GM21423 (cell line): ENCODE results near the gene TUBA1C.
"Not testable (repeated sequence)": the region's sequence is repeated elsewhere in the genome, so short reads cannot be mapped to it uniquely, and the experiment has no call there.

Experiments
- ATAC-seq: cut with Tn5 transposase; IDR thresholded peaks from one replicate; pipeline ENCODE4 v1.9.1; 2021; ENCODE audit warnings: mild to moderate bottlenecking, moderate library complexity; ENCODE audit not compliant: unreplicated experiment

The TUBA1C gene

GRCh38 chr12:49282740-49283375 is 18.0 kb downstream of the TUBA1C start:
- not testable (repeated sequence) for ATAC-seq

- ATAC-seq: no peak
Observed at GRCh38 chr12:49283541-49284429, 18.9 kb downstream of the TUBA1C start.

- ATAC-seq: no peak
Observed at GRCh38 chr12:49284672-49285071, 19.8 kb downstream of the TUBA1C start.

GRCh38 chr12:49287876-49288275 is 23.0 kb downstream of the TUBA1C start:
- ATAC-seq: no peak

DNA sequence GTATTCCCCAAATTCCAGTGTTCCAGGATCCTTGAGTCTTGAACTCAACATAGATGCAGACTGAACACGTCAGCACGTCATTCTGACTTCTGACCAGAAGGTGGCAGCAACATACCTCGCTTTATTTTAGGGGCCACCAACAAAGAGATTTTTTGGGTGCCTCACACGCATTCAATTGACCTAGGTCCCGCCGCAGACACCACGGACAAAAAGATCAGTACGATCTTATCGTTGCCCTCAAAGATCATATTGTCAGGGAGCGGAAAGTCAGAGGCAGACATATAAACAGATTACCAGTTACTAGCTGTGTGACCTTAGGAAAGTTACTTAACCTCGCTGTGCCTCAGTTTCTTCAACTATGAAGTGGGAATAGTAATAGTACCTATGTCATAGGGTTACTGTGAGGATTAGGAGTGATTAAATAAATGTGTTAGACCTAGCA is 23.6 kb downstream of the TUBA1C start:
- ATAC-seq: no peak

- ATAC-seq: no peak
Observed at GRCh38 chr12:49288922-49289555, 24.2 kb downstream of the TUBA1C start.

- ATAC-seq: no peak
Observed at GRCh38 chr12:49292729-49293055, 27.8 kb downstream of the TUBA1C start.

DNA sequence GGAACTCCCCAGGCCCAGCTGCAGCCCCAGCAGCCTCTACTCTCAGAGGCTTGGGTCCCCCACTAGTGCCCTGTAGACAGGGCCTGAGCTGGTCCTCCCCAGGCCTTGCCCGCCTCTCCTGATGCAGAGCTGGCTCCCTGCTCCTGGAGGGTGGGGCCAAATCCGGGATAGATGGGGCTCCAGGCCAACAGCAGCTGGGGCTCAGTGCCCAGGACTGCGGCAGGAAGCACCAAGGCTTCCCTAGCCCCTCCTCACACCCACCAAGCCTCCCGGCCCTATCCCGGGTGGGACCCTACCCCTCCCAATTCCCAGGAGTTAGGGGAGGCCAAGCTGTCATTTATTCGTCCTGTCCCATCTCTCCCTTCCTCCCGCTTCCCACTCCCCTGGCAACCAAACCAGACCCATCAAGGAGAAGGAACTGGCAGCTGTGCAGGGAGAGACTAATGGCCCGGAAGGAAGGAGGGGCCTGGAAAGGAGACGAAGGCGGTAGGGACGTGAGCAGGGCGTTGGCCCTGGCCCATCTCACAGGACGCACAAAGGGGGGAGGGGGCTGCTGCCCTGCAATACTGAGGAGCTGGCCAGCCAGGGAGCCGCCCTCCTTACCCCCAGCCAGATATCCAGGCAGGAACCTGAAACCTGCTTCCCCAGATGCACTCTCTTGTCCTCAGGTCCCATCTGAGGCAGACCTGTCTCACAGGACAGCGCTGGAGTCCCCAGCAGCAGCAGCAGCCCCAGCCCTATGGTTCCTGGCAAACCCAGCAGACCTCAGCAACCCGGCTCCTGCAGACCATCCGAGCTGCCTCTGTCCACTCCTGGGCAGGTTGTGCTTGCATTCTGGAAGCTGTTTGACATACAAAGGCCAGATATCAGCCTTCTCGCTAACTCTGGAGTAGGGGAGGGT is 28.4 kb downstream of the TUBA1C start:
- no peak for ATAC-seq

DNA sequence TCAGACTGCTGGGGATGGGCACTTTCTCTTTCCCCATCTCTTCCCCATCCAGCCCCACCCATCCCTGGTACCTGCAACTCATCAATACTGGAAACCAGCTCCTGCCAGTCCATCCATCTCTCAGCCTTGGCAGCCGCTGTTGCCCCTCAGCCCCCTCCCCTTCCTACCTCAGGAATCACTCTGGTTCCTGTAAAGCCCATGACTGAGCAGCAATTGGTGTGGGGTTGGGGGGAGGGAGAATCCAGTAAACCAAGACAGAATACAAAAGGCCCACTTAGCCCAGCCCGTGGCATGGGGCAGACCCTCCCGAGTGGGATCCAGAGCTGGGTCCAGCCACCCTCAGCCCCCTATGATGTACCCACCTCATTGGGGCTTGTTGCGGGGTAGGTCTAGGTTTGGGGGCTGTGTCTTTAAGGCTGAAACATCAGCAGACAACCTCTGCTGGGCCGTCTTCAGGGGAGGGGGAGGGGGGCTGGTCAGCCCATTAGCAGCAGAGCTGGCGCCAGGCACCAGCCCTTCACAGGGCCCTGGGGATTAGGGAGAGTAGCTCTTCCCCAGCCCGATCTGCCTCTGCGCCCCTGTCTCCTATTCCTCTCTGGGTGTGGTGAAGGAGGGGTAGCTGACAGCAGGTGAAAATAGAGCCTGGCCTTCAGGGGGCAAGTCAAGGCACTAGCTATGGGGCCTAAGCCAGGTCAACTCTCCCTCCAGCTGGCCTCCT is 29.4 kb downstream of the TUBA1C start:
- no peak for ATAC-seq

- ATAC-seq: no peak
Observed at GRCh38 chr12:49294804-49295081, 29.9 kb downstream of the TUBA1C start.

DNA sequence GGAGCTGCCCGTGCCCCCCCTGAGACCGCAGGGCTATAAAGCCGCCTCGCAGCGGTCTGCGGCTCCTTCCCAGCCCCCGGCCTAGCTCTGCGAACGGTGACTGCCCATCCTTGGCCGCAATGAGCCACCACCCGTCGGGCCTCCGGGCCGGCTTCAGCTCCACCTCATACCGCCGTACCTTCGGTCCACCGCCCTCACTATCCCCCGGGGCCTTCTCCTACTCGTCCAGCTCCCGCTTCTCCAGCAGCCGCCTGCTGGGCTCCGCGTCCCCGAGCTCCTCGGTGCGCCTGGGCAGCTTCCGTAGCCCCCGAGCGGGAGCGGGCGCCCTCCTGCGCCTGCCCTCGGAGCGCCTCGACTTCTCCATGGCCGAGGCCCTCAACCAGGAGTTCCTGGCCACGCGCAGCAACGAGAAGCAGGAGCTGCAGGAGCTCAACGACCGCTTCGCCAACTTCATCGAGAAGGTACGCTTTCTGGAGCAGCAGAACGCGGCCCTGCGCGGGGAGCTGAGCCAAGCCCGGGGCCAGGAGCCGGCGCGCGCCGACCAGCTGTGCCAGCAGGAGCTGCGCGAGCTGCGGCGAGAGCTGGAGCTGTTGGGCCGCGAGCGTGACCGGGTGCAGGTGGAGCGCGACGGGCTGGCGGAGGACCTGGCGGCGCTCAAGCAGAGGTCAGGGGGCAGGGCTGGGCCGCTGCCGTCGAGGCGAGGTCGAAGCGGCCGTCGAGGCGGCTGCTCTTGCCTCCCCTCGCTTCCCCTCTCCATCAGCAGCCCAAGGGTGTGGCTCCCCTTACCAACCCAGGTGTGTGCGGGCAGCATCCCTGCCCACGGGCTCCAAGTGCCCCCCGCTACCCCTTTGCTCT is 30.4 kb downstream of the TUBA1C start, which contains the start of gene PRPH:
TSS of gene PRPH (plus strand) at position 66 of the 855 bp plus-strand sequence. CDS start at position 120, 54 bp downstream.
- ATAC-seq: no peak

GRCh38 chr12:49296034-49296835 is 31.4 kb downstream of the TUBA1C start:
- no peak for ATAC-seq

GRCh38 chr12:49296836-49297694 is 32.2 kb downstream of the TUBA1C start:
- ATAC-seq: no peak

DNA sequence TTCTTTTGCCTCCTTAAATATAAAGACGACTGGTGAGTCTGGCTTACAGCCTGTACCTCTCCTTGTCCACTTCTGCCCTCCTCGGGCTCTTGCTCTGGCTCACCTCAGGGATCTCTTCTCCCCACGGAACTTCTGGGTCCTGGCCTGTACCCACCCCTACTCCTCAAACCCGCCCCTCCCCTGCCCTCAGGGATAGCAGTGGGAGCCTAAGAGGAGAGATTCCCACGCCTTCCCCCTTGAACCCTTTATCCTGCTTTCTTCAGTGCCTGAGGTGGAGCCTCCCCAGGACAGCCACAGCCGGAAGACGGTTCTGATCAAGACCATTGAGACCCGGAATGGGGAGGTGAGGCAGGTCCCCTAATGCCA is 32.8 kb downstream of the TUBA1C start:
- ATAC-seq: no peak

GRCh38 chr12:49298160-49298559 is 33.3 kb downstream of the TUBA1C start:
- no peak for ATAC-seq

GRCh38 chr12:49301760-49302159 is 36.9 kb downstream of the TUBA1C start:
- ATAC-seq: no peak

DNA sequence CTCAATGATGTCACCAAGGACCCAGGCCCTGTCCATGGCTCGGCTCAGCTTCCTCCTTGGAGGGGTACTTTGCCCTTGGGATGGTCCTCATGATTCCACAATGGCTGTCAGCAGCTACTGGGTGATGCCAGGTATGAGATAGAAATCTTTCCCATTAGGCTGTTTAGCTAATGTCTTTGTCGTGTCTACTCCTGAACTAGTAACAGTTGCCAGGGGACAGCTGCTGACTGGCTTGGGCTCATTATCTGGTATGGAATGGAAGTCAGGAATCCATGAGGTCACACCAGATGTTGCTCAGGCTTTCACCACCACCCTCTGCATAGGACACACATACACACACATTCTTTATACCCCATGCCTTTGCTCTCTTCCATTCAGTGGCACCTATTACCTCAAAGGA is 39.3 kb downstream of the TUBA1C start:
- ATAC-seq: no peak
